Pancreas (tissue), 10 donors: ENCODE measurements around the gene ANO9. TPM values are rescaled to one million over a fixed set of nuclear protein-coding genes. Genes with fewer than 3 reads are reported as not detected.

Source experiments
- ATAC-seq, 4 donors: fragments of 200-7000 bp; cut with Tn5 transposase; one replicate each; pipeline versions ENCODE4 v1.8.0 to v1.9.1; 2020; ENCODE audit warnings: mild to moderate bottlenecking in 4 of 4, moderate library complexity in 4 of 4
- DNase-seq, 6 donors: peaks; one replicate each; pipeline ENCODE4 v3.0.0-alpha.2; 2020
- FAIRE-seq: peaks from 2 replicates; lab custom pipeline; 2012; peaks lifted over from hg19 to GRCh38; lab: Jason Lieb, UNC
- H3K27ac ChIP-seq, 4 donors: fragments of 200-600 bp; sonication (generic); 1 replicate in 3 of 4; 2 replicates in 1 of 4; pipeline versions ENCODE4 v1.5.0 to v1.8.0; 2020
- H3K27me3 ChIP-seq, 4 donors: fragments of 200-600 bp; one replicate each; pipeline ENCODE4 v1.8.0; 2021
- H3K36me3 ChIP-seq, 3 donors: fragments of 200-600 bp; sonication (generic) in 1 of 3; one replicate each; pipeline versions ENCODE4 v1.5.0 to v1.8.0; 2020 to 2021
- H3K4me1 ChIP-seq, 3 donors: fragments of 200-600 bp; one replicate each; pipeline ENCODE4 v1.8.0; 2021
- H3K4me3 ChIP-seq, 4 donors: fragments of 200-600 bp; sonication (generic) in 2 of 4; one replicate each; pipeline versions ENCODE4 v1.5.0 to v1.8.0; 2020 to 2021
- H3K9me3 ChIP-seq, 4 donors: fragments of 200-600 bp; one replicate each; pipeline ENCODE4 v1.8.0; 2021
- WGBS, 2 donors: extraction: QIAGEN DNeasy Blood & Tissue Kit; methylation state at CpG; one replicate each; pipeline ENCODE4 v1.1.7; 2013; 5-methylcytosine and 5-hydroxymethylcytosine counted together
- intact Hi-C, 3 donors: fragments of 100-400 bp; cut with DNase I; formaldehyde crosslinking; loops; one replicate each; pipeline versions ENCODE4 v1.11.1 to v1.14.2; 2022
- polyA plus RNA-seq, 2 donors: library from polyadenylated mRNA; stranded (reverse); fragments of 200-250 nt; gene quantifications; one replicate each; pipeline ENCODE4 v1.2.3, GENCODE V29; 2013
- total RNA-seq, 6 donors: library from RNA; stranded (reverse); fragmentation: NEBNext Ultra II Directional in 4 of 6; extraction: Animal tissue kit (Norgen Biotek cat#: 25700) in 4 of 6; gene quantifications; one replicate each; pipeline versions ENCODE4 v1.2.1 to v1.2.4, GENCODE V29; 2021 to 2023
- TF ChIP-seq, protein P1 (sequence below), 4 donors: fragments of 200-600 bp; sonication (generic) in 3 of 4; IDR thresholded peaks; one replicate each; pipeline versions ENCODE4 v1.5.0 to v1.8.0; 2021; ENCODE audit warnings: antibody characterized with exemption in 4 of 4
- donor health status: healthy with polysubstance abuse.
- donor health status: DM: no; HTN: no; CAD: no; lungs with moderate emphysema.
- donor health status: DM: no; HTN: no; CAD: no.
- donor health status: control.
- donor health status: control.
- donor health status: Bipolar disorder and iron deficiency.
- donor health status: DM: yes; HTN: yes; CAD: no.
- donor health status: DM: no; HTN: no; CAD: no.
- donor health status: DM: no; HTN: no; CAD: no.
- donor health status: DM: yes; HTN: yes; CAD: no.

ANO9 gene
- total and polyA plus RNA-seq, 8 donors, result 6.2 to 68.7 (median 14.9) TPM

DNA sequence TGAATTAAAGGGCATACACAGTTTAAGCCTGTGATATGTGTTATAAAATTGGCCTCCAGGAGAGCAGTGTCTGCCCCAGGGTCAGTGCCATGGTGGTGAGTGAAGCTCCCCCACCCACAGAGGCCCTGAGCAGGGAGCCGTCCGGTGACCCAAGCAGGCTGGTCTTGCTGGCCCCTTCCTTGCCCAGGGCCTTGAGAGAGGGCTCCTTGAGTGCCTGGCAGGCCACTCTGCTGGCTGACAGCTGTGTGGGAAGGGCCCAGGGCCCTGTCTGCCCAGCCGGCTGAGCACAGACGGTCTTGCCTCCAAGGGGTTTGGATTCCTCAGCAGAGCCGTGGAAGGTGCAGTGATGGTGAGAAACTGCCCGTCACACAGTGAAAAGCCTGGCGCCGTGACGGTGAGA, 34.1 kb upstream of the ANO9 start:
- no peak overlapping the region for H3K4me3 ChIP-seq
- H3K36me3 ChIP-seq, result no peaks in the 10 kb centered on the region
- WGBS, 2 donors, result 95 to 96% methylated on average over 9 of the region's 9 CpGs
- no peaks in the 10 kb centered on the region for H3K9me3 ChIP-seq
- H3K27ac ChIP-seq, result no peak overlapping the region
- TF ChIP-seq, protein P1, sequence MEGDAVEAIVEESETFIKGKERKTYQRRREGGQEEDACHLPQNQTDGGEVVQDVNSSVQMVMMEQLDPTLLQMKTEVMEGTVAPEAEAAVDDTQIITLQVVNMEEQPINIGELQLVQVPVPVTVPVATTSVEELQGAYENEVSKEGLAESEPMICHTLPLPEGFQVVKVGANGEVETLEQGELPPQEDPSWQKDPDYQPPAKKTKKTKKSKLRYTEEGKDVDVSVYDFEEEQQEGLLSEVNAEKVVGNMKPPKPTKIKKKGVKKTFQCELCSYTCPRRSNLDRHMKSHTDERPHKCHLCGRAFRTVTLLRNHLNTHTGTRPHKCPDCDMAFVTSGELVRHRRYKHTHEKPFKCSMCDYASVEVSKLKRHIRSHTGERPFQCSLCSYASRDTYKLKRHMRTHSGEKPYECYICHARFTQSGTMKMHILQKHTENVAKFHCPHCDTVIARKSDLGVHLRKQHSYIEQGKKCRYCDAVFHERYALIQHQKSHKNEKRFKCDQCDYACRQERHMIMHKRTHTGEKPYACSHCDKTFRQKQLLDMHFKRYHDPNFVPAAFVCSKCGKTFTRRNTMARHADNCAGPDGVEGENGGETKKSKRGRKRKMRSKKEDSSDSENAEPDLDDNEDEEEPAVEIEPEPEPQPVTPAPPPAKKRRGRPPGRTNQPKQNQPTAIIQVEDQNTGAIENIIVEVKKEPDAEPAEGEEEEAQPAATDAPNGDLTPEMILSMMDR (IDR thresholded peaks at IDR 0.05), result no peak
- FAIRE-seq (no peak), DNase-seq (peak in 1 of 6 donors; percentile 8), ATAC-seq (no peak)
- no peaks in the 10 kb centered on the region for H3K27me3 ChIP-seq
- intact Hi-C loops, result no loop called here
- H3K4me1 ChIP-seq, result no peaks in the 10 kb centered on the region

DNA sequence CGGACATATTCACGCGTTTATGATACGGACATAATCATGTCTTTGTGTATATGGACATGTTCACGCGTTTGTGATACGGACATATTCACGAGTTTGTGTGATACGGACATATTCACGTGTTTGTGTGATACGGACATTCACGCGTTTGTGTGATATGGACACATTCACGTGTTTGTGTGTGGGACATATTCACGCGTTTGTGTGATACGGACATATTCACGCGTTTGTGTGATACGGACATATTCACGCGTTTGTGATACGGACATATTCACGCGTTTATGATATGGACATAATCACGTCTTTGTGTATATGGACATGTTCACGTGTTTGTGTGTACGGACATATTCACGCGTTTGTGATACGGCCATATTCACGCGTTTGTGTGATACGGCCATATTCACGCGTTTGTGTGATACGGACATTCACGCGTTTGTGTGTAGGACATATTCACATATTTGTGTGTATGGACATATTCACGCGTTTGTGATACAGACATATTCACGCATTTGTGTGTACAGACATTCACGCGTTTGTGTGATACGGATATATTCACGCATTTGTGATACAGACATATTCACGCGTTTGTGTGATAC, 33.2 kb upstream of the ANO9 start:
- intact Hi-C loops, result no loop called here
- Histone ChIP-seq H3K4me1 (peaks cover 0 to 2% (median 0%) of the 10 kb centered on the region in 3 donors), H3K9me3 (no peaks in the 10 kb centered on the region), H3K27ac (no peak overlapping the region), H3K27me3 (no peaks in the 10 kb centered on the region), H3K4me3 (no peak overlapping the region), H3K36me3 (no peaks in the 10 kb centered on the region)
- DNase-seq (peak in 1 of 6 donors; percentile 3), ATAC-seq (no peak), FAIRE-seq (no peak)
- WGBS, 2 donors, result 96 to 98% methylated on average over 48 of the region's 48 CpGs
- TF ChIP-seq, protein P1 (IDR thresholded peaks at IDR 0.05), result no peak

DNA sequence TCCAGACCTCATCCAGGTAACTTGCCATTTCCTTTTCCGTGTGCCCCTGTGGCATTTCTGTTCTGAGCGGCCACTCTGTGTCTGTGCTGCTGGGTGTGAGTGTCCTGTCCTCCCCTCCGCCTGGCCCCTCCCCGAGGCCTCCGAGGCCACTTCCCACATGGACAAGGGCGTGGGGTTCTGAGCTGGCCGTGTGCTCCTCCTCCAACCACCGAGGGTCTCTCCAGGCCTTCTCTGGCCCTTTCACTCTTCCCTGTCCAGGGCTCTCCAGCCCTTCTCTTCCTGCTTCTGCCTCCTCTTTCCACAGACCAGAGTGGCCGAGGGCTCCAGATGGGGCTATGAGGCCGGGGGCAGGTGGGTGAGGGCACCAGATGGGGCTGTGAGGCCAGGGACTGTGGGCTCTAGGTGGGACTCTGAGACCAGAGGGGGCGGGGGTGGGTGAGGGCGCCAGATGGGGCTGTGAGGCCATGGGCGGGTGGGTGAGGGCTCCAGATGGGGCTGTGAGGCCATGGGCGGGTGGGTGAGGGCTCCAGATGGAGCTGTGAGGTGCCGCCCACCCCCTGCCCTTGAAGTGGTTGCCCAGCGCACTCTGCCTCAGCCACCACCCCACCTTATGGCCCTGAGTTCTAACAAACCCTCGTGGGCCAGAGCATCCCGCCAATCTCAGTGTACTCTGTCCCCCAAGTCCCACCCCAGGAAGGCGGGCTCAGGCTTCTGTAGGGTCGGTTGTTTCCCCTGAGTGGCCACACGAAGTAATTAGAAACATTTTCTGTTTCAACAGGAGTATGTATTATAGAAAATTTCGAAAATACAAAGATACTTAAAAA, 32.4 kb upstream of the ANO9 start:
- no peak for ATAC-seq
- FAIRE-seq, result no peak

DNA sequence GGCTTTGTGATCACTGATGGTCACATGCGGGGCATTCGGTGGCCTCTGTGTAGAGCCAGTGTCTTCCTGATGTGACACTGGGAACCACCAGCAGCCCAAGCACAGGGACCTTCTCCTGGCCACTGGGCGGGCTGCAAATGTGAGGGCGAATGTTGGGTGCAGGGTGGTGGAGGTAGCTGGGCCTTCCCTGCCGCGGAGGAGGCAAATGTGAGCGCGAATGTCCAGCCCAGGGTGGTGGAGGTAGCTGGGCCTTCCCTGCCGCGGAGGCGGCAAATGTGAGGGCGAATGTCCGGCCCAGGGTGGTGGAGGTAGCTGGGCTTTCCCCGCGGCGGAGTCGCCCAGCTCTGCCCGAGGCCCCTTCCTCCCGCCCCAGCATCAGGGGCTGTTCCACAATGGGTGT, 31.6 kb upstream of the ANO9 start:
- ATAC-seq, result no peak

More for the DNA sequence above, 32.4 kb upstream of the ANO9 start:
- no peaks in the 10 kb centered on the region for H3K36me3 ChIP-seq
- no peak overlapping the region for H3K4me3 ChIP-seq
- peak in 1 of 6 donors; percentile 11 for DNase-seq
- no peaks in the 10 kb centered on the region for H3K27me3 ChIP-seq
- intact Hi-C loops, result no loop called here
- 90 to 91% methylated on average over 20 to 22 of the region's 22 CpGs for WGBS, 2 donors
- no peaks in the 10 kb centered on the region for H3K9me3 ChIP-seq
- peaks cover 0 to 6% (median 0%) of the 10 kb centered on the region in 3 donors for H3K4me1 ChIP-seq
- TF ChIP-seq, protein P1 (IDR thresholded peaks at IDR 0.05), result no peak
- H3K27ac ChIP-seq, result no peak overlapping the region

More for the DNA sequence above, 31.6 kb upstream of the ANO9 start:
- Histone ChIP-seq H3K36me3 (no peaks in the 10 kb centered on the region), H3K4me1 (peaks cover 0 to 6% (median 0%) of the 10 kb centered on the region in 3 donors), H3K27ac (no peak overlapping the region), H3K4me3 (no peak overlapping the region), H3K9me3 (no peaks in the 10 kb centered on the region), H3K27me3 (no peaks in the 10 kb centered on the region)
- TF ChIP-seq, protein P1 (IDR thresholded peaks at IDR 0.05), result no peak
- DNase-seq (peak in 1 of 6 donors; percentile 15), FAIRE-seq (no peak)
- WGBS, 2 donors, result 96% methylated on average over 19 of the region's 19 CpGs
- intact Hi-C loops, result no loop called here
